NCI-H2171 (cell line): ENCODE data around the gene CADPS.
A peak's percentile ranks its signal among the peaks of the same experiment; 100 is the strongest.

Source experiments
- DNase-seq: peaks from one replicate; lab custom pipeline; 2025; lab: John Stamatoyannopoulos, UW

The CADPS gene

DNA sequence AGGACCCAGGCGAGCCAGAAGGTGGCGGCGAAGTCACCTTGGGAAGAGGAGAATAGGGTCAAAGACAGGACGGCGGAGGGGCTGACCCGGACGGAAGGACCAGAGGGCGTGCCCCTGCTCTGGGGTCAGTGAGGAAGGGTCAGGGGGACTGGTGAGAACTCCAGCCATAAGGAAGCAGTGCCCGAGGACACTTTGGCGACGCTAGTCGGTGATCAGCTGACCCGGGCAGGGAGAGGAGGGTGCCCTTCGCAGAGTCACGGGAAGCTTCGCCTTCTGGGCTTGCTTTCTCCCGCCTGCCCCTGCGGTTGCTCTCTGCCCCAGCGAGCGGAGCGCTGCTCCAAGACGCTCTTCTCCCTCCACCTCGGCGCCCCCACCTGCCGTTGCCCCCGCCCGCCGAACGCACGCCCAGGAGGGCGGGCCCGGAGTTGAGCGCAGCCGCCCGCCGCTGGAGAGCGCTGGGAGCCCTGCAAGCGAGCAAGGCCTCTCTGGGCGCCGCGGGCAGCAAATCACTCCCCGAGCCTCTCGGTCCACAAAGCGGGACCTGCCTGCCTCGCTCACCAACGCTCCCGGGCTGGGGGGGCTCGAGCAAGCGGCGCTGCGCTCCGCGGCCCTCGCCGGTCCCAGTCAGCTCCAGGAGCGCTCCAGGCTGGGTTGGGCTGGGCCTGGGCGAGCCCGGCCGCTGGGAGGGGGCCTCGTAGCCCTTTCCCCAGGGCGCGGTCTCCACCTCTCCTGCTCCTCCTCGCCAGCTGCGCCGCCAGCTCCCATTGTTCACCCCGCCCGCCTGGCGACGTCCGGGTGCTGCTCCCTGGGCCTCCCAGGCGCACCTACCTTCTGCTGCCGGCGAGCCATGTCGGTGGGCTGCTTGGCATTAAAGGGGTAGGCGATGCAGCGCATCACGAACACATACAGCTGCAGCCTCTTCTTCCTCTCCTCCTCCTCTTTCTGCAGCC, 1.2 kb downstream of the CADPS start:
- DNase-seq: peak; percentile 66

DNA sequence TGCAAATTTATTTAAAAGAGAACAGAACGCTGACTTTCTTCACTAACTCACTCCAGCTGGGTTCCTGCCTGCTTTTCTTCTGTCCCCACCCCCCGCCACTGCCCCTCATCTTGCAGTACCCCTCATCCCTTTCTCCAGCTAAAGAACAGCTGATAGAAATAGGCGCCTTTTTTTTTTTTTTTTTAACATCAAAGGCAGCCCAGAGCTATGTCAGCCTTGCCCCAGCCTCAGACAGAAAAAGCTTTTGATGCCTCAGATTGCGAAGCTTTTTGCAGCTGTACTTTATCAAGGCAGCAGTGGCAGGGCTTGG, 1.8 kb downstream of the CADPS start:
- DNase-seq: peak; percentile 32

DNA sequence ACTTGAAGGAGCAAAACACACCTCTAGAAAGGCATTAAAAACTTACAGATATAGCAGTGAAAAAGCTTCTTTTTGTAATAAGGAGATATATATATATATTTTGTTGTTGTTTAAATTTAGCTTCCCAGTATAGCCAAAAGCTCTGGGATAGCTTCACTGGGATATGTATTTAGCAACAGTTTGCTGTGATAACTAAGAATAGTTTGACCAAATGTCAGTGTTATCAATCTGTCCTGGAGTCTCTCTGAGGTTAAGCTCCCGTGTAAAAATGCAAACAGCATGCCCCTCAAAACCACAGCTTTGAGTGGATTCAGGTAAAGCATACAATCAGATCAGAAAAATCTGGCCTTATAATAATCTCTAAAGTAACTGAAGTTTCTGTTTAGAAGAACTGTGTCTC, 2.9 kb downstream of the CADPS start:
- DNase-seq: no peak

DNA sequence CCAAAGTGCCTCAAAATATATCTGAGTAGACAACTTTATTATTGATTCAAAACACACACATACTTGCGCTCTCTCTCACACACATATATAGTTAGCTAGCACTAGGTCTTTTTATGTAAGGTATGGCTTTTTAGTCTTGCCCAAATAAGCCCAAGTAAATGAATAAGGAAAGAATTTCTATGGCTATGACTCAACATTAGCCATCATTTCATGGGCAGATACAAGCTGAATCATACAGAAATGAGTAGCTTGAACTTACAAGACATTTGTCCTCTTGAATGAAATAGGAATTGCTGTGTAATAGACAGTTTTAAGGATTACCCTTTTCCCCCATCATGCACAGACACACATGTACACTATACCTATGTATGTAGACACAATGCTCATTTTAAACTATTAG, 4.9 kb downstream of the CADPS start:
- no peak for DNase-seq

DNA sequence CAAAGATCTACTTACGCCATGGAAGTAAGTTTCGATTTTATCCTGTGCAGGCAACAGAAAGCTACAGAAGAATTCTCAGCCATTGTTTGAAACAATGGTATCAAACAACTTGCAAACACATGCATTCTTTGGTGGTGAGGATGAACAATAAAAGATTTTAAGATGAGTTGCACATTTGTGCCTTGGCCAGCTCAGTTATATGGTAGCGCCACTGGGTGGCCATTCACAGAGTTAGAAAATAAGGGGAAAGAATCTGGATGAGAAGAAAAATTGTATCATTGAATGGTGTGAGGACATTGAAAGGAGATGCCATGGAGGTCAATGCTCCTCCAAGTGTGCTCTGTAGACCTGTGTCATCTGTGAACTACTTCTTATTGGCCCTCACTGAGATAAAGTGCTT, 11.6 kb downstream of the CADPS start:
- DNase-seq: no peak

DNA sequence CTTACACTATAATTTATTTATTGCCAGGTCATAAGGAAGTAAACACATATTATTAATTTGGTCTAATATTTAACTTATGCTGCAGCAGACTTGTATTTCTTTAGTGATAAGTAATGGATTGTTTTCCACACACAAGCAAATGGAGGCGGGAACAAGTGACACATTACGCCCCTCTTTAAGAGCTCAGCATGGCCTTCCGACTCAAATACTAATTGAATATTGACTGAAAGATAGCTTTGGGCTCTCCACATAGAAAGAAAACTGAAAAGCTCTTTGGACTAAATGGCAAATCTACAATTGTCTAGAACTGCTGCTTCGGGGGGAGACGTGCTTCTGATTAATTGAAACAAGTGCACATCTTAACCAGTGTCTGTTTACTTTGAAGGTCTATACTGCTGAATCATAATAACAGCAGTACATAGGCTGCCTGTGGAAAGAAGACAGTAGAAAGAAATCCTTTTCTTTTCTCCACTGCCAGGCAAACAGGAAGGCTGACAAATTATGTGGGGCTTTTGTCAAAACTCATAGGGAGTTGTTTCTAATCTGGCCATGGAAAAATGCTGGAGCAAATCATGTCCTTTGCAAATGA, 15.9 kb downstream of the CADPS start:
- DNase-seq: no peak

DNA sequence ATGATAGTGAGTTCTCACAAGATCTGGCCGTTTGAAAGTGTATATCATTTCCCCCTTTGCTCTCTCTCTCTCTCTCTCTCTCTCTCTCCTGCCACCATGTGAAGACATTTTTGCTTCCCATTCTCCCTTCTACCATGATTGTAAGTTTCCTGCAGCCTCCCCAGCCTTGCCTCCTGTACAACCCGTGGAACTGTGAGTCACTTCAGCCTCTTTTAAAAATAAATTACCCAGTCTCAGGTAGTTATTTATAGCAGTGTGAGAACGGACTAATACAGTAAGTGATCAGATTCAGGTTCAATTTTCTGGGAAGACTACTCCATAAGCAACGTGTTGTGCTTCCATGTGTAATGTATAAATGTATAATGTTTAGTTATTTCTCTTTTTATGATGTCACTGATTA, 29.2 kb downstream of the CADPS start:
- DNase-seq: no peak

DNA sequence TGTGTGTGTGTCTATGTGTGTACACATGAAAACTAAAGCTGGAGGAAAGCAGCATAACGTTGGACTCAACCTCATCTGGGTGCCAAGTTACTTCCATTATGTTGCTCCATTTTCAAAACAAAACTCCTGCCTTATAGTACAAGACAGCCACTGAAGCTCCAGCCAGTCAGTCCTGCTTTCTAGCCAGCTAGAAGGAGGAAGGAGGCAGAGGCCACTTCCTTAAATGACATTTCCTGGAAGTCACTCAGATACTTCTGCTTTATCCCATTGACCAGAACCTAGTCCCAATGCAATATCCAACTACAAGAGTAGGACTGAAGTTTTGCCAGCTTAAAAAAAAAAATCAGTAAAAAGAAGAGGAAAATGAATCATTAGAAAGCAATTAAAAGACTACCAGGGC, 31.7 kb downstream of the CADPS start:
- DNase-seq: no peak

DNA sequence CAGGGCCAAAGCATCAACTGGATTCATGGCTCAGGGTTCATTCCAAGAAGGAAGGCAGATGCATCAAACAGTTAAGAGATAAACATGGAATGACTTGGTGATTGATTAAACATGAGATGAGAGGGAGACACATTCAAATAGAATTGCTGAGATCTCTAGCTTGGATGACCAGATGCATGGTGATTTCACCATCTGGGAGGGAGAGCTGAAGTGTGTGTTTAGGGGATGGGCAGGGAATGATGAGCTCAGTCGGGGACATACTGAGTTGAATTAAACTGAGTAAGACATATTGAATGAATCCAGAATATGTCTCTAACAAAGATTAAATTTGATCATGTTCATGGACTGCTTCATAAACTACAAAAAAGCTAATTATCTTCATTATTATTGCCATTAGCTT, 35.5 kb downstream of the CADPS start:
- no peak for DNase-seq

DNA sequence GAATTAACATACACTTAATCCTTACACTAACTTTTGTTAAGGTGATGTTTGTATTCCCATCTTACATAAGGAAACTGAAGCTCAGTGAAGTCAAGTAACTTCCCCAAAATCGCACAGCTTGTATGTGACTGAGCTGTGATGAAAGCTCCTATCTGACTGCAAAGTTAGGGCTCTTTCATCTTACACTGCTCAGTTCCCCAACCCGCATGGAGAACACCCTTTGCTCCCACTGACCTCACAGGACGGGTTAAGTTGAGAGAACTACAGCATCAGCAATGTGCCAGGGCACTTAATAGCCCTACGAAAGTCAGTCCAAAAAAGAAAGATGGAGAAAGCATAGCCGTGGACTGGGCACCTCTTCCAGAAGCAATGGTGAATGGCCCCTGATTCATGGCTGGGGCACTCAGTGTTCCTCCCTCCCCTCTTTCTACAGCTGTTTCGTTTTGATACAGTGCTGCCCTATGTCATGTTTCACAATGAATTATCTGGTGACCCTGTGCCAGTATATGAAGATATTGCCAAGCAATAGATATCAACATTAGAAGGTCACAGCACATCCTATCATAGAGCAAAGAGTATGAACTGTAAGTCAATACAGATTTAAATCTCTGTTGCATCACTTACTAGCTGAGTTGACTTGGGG, 38.0 kb downstream of the CADPS start:
- DNase-seq: no peak

DNA sequence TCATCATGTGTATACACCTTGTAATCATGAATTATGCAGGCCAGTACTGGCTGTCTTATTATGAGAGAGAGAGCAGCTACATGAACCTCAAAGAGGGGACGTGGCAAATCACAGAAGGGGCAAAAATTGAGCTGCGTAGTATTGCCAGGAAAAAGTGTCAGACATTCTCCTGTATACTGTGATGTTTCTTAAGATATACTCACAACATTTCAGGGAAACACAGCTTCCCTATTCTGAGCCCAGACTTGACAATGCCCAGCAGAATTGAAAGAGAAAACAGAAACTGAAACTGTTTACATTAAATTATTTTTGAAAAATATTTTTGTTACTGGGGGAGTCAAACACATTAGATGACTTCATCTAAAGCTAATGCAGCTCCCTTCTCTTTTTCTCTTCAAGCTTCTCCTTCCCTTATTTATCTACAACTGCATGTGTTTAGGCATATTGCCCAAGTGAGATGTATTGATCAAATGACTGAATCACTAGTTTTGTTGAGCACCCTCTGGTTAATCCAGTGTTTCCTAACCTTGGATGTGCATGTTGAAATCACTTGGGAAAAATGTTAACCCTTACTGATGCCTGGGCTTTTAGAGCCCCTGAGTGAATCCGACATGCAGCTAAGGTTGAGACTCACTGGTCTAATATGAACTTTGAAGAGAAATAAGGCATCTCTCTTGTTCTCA, 39.5 kb downstream of the CADPS start:
- DNase-seq: no peak

DNA sequence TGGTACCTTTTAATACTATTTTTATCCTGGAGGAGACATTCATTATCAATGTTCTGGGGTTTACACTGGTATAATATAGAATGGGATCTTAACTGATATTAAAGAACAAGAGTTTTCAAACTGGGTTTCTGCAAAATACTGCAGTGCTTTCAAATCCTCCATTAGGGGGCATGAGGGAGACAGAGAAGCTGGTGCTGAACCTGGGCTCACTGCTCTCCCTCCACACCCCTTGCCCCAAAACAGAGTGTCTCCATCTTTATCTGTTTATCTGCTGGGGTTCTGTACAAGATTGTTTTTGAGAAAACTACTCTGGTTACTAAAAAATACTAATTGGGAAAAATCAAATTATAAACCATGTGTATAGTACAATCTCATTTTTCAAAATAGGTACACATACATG, 41.7 kb downstream of the CADPS start:
- DNase-seq: no peak

DNA sequence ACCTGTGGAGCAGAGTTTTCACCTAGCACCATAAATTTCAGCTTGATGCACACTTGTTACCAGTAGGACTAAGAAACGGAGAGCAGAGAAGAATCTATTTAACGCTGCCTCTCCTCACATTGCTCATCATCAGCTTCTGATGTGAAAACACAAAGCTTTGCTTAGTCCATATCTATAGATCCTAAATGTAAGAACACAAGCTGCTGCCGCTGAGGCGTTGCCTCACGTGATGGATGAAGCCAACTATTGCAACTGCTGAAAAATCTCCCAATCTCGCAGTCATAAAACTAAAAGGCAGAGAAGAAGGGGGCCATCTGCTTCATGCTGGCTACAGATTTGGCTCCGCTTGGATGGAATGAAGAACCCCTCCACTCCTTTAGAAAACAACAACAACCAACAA, 42.7 kb downstream of the CADPS start:
- DNase-seq: no peak

DNA sequence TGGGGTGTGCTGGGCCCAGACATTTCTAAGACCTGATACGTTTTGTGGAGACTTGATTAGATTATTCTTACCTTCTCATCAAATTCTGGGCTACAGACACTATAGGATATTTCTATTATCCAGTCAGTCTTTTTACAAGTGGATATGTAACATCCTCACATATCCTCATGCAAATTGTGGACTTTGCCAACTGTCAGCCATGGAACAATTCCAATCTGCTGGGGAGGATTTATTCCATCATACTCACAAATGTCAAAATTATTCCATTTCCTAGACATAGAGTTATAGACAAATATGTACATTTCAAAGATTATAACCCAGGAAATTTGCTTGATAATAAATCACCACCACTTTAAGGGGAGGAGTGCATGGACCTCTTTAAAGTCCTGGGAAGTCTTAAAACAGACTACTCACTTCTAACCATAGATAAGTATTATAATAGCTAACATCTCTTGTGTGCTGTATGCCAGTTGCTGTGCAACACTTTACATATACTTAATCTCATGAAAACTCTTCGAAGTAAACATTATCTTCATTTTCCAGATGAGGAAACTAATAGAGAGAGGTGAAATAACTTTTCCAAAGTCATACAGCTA, 44.4 kb downstream of the CADPS start:
- no peak for DNase-seq

DNA sequence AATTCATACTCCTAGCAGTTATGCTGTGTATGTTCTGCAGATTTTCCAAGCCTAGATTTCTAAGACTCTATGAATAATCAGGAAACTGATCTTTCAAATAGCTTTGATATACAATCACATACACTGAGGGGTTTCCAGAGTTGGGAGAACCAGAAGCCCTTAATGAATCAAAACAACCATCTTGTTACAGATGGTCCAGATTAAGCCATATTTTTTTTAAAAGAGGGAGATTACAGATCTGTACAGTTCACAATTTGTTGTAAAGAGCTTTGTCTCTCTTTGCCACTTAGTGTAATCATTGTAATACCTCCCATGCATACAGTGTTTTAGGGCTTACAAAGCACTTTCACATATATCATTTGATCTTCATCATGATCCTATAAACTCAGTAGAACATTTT, 47.7 kb downstream of the CADPS start:
- no peak for DNase-seq

DNA sequence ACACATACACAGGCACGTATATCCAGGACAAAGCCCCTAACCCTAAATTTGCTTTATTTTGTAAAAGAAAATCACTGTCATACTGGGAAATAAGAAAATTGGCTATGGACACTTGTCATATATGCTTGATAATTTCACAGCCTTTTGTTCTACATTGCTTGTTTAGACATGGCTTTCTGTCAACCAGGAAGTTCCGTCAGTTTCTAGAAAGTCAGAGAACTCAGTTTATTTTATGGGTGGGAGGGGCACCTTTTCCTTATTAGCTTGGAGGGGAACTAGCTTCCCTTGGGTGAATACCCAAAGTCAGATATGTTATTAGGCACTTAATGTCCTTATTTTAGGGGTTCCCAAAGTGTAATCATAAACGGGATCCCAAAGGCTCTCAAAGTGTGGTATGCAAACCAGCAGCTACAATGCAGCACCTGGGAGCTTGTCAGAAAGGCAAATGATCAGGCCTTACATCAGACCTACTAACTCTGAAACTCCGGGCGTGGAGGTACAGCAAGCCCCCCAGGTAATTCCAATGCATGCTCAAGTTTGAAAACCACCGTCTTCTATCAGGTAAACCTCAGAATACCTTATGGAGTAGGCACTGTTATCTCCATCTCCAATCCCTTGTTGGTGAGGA, 50.1 kb downstream of the CADPS start:
- DNase-seq: no peak

DNA sequence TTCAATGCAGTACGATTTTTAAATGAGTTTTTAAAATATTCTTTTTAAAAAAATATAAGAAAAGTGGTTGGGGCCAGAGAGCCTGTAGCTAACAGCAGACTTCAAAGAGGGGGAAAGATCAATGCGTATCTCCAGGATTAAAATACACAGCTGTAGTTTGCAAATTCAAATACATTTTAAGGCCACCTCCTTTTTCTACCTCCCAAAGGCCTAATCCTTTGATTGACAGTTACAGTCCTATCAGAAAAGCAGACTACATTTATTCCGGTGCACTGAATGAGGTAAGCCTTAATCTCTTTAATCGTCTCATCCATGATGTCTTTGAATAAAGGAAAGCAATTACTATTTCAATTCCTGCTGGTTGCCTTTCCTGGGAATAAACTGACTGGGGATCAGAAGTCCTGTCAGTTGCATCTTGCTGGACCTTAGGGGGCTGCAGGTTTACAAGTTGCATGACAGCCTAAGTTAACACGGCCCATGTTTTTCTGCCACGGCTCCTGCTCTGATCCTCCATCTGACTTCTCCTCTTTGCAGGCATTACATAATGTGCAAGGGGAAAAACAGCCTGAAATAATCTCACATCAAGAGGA, 51.7 kb downstream of the CADPS start:
- DNase-seq: no peak

DNA sequence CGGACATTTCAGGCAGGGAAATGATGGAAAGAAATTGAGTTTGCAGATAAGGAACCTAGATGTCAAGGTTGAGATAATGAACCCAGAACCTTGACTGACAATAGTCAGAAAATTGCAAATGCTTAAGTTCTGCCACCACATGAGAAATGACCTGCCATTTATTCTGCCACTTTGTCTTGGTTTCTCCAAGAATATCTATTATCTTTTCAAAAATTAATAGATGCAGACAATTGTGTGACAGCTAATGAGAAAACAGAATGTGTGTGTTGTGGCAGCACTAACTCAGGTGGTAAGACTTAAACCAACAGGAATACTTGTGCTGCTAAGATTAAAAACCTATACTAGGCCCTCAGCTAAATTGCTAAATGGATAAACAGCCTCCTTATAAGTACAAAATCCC, 52.3 kb downstream of the CADPS start:
- DNase-seq: no peak

DNA sequence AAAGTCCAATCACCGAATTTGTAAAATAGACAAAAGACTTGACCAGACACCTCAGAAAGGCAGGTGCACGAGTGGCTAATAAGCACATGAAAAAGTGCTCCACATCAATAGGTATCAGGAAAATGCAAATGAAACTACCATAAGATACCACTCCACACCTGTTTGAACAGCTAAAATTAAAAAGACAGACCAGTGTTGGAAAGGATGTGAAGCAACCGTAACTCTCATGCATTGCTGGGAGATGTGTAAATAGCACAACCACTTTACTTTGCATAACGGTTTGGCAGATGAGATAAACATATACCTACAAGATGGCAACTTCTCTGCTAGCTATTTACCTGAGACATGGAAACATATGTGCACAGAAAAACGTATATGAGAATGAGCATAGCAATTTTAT, 56.9 kb downstream of the CADPS start:
- DNase-seq: no peak

DNA sequence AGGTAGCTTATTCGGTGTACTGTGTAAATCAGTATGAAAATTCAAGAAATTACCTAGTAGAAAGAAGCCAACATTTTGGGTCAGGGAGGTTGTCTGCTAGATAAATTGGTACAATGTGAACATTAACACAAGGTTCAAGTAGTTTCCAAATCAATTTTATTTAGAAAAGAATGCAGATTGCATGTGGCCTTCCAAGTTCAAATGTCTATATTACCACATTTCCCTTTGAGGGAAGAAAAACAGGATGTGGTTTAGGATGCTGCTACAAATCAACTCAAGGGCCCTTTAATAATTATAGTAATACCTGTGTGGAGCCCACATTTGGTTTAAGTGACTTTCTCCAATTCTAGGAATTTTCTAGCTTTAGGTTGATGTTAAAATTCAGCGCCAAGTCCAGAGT, 57.5 kb downstream of the CADPS start:
- DNase-seq: no peak

DNA sequence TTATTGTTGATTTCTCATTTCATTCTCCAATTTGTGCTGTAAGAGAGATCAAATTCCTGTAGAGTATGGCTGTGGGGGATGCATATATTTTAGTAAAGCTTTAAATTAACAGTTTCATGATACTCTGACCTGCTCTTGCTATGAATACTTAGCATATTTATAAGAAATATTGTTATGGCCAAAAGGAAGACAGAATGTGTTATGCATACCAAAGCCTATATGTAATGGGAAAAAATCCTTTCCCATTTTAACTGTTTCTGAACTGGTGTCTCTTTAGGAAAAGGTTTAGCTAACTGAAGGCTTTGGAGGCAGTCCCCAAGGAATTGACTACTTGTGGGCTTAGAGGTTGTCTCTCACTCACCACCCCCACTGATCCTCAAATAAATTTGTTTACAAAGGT, 59.2 kb downstream of the CADPS start:
- no peak for DNase-seq

DNA sequence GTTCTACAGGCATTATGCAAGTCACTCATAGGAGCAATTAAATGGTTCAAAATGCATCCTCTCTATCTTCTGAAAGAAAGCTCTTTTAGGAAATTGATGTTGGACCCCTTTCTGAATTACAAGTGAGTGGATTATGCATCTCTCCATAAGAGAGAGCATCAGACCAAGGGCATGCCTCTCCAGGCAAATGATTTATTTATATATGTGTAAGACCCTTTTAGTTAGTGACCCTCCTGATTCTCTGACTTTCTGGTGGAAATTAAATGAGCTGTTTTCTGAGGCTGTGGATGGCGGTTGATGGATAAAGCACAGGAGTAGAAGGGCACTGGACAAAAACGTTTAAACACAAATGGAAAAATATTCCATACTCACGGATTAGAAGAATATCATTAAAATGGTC, 62.6 kb downstream of the CADPS start:
- no peak for DNase-seq
